GM21529 (cell line): Measurements from ENCODE around the gene FAM217A.
"Not testable (repeated sequence)": the region's sequence is repeated elsewhere in the genome, so short reads cannot be mapped to it uniquely, and the experiment has no call there.

Experiments
- ATAC-seq: cut with Tn5 transposase; IDR thresholded peaks from one replicate; pipeline ENCODE4 v1.9.1; 2021; ENCODE audit not compliant: unreplicated experiment

FAM217A gene

GRCh38 chr6:4078691-4079471 lies at the start of gene FAM217A:
Gene FAM217A, minus strand, starts transcription at chr6:4079137. Its CDS starts 1,723 bp downstream, at chr6:4077414.
- ATAC-seq, result no peak

- ATAC-seq, result no peak
These were observed 49.1 kb upstream of the FAM217A start for GRCh38 chr6:4128072-4128471.

- no peak for ATAC-seq
These were observed 47.3 kb upstream of the FAM217A start for GRCh38 chr6:4125933-4126864.

GRCh38 chr6:4125500-4125899 lies 46.6 kb upstream of the FAM217A start:
- no peak for ATAC-seq

- no peak for ATAC-seq
These were observed 45.4 kb upstream of the FAM217A start for GRCh38 chr6:4124351-4124750.

- no peak for ATAC-seq
These were observed 36.8 kb upstream of the FAM217A start for GRCh38 chr6:4115741-4116140.

- ATAC-seq, result no peak
These were observed 35.2 kb upstream of the FAM217A start for GRCh38 chr6:4114123-4114522.

GRCh38 chr6:4113649-4114048 lies 34.7 kb upstream of the FAM217A start:
- no peak for ATAC-seq

GRCh38 chr6:4112366-4112765 lies 33.4 kb upstream of the FAM217A start:
- ATAC-seq, result no peak

GRCh38 chr6:4109363-4109815 lies 30.5 kb upstream of the FAM217A start:
- not testable (repeated sequence) for ATAC-seq

GRCh38 chr6:4108561-4109093 lies 29.7 kb upstream of the FAM217A start:
- no peak for ATAC-seq

- no peak for ATAC-seq
These were observed 28.9 kb upstream of the FAM217A start for GRCh38 chr6:4107873-4108272.

- ATAC-seq, result no peak
These were observed 27.1 kb upstream of the FAM217A start for GRCh38 chr6:4105980-4106536.

GRCh38 chr6:4103929-4104328 lies 25.0 kb upstream of the FAM217A start:
- no peak for ATAC-seq

GRCh38 chr6:4102687-4103244 lies 23.8 kb upstream of the FAM217A start:
- no peak for ATAC-seq

GRCh38 chr6:4101298-4101697 lies 22.4 kb upstream of the FAM217A start:
- no peak for ATAC-seq

GRCh38 chr6:4100655-4101054 lies 21.7 kb upstream of the FAM217A start:
- ATAC-seq, result no peak

- ATAC-seq, result no peak
These were observed 14.4 kb upstream of the FAM217A start for GRCh38 chr6:4093288-4093687.

- ATAC-seq, result no peak
These were observed 13.0 kb upstream of the FAM217A start for GRCh38 chr6:4091941-4092340.

GRCh38 chr6:4090043-4090442 lies 11.1 kb upstream of the FAM217A start:
- ATAC-seq, result not testable (repeated sequence)

GRCh38 chr6:4088704-4089103 lies 9.8 kb upstream of the FAM217A start:
- ATAC-seq, result no peak
